Epithelial cell of prostate (primary cell): Measurements from ENCODE around the gene ARF6.
"Not testable (repeated sequence)": the region's sequence is repeated elsewhere in the genome, so short reads cannot be mapped to it uniquely, and the experiment has no call there.

Experiments used
- DNase-seq: peaks from one replicate; pipeline ENCODE4 v3.0.0-alpha.2; 2011; ENCODE audit warnings: low read depth, low spot score
- H3K27ac ChIP-seq: fragments of 450-650 bp; 2 replicates; pipeline ENCODE4 v1.5.1; 2017; ENCODE audit warnings: mild to moderate bottlenecking

ARF6 gene

DNA sequence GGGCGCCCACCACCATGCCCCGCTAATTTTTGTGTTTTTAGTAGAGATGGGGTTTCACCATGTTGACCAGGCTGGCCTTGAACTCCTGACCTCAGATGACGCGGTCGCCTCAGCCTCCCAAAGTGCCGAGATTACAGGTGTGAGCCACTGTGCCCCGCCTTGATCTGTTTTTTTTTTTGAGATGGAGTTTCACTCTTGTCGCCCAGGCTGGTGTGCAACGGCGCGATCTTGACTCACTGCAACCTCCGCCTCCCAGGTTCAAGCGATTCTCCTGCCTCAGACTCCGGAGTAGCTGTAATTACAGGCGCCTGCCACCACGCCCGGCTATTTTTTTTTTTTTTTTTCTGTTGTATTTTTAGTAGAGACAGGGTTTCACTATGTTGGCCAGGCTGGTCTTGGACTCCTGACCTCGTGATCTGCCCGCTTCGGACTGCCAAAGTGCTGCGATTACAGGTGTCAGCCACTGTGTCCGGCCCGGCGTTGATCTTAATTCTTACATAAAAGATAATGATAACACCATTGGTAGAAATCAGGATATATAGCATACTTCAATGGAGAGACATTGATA is 9.9 kb downstream of the ARF6 start:
- H3K27ac ChIP-seq, DNase-seq: not testable (repeated sequence)

- no peak overlapping the region for H3K27ac ChIP-seq
- no peak for DNase-seq
Measured at GRCh38 chr14:49904270-49904669, 11.4 kb downstream of the ARF6 start.

GRCh38 chr14:49905989-49906388 is 13.1 kb downstream of the ARF6 start:
- peak overlapping the region; percentile 97 for H3K27ac ChIP-seq
- DNase-seq = no peak

- DNase-seq = no peak
- H3K27ac ChIP-seq = peak overlapping the region; percentile 97
Measured at GRCh38 chr14:49907186-49907585, 14.3 kb downstream of the ARF6 start.

GRCh38 chr14:49908433-49908782 is 15.5 kb downstream of the ARF6 start:
- H3K27ac ChIP-seq = peak overlapping the region; percentile 97
- no peak for DNase-seq

GRCh38 chr14:49909016-49909415 is 16.1 kb downstream of the ARF6 start:
- DNase-seq = no peak
- peak overlapping the region; percentile 97 for H3K27ac ChIP-seq

DNA sequence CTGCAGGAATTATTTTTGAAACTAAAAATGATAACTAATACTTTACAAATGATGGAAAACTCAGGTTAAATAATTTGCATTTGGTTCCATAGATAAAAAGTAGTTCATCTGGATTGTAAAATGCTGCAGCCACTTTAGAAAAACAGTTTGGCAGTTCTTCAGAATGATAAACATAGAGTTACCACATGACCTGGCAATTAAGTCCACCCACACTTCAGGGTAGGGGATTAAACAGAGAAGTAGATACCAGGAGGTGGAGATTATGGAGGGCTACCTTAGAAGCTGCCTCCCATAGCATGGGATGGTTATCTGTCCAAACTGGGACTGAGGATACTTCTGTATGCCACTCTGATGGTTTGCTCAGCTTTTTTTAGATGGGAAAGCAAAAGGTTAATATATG is 22.2 kb downstream of the ARF6 start:
- DNase-seq = no peak
- no peak overlapping the region for H3K27ac ChIP-seq

DNA sequence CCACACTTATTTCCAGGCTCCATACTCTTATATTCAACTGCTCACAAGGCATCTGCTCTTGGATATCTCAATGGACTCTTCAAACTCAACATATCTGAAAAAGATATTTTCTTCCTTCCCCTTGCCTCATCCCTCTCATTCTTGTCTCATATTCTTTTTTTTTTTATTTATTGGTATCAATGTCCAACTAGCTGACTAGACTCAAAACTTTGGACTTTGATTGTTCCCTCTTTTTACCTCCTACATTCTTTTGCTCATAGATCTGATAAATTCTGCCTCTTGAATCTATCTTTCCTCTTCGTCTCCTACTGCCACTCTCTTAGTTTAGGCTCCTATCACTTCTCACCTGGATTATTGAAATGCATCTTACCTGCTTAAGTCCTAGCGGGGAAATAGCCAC is 25.8 kb downstream of the ARF6 start:
- no peak for DNase-seq
- no peak overlapping the region for H3K27ac ChIP-seq

- no peak overlapping the region for H3K27ac ChIP-seq
- DNase-seq = no peak
Measured at GRCh38 chr14:49919825-49920659, 27.2 kb downstream of the ARF6 start.

- DNase-seq = no peak
- no peak overlapping the region for H3K27ac ChIP-seq
Measured at GRCh38 chr14:49920935-49921334, 28.1 kb downstream of the ARF6 start.

DNA sequence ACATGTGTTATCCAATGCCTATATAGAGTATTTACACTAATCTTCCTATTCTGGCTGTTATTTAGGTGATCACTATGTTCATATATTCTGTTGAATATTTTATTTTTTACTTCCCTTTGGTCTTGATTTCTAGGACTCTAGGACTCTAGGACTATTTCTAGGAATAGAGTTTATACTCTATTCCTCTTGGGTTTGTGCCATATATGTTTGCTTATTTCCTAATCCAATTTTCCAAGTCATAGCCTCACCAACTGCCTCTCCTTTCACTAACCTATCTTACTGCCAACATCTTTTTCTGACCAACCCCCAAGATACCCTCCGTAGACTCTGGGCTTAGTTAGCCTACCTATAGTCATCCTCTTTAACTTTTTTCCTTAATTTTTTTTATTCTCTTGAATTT is 28.5 kb downstream of the ARF6 start:
- no peak for DNase-seq
- H3K27ac ChIP-seq = no peak overlapping the region

GRCh38 chr14:49923442-49923841 is 30.6 kb downstream of the ARF6 start:
- no peak for DNase-seq

DNA sequence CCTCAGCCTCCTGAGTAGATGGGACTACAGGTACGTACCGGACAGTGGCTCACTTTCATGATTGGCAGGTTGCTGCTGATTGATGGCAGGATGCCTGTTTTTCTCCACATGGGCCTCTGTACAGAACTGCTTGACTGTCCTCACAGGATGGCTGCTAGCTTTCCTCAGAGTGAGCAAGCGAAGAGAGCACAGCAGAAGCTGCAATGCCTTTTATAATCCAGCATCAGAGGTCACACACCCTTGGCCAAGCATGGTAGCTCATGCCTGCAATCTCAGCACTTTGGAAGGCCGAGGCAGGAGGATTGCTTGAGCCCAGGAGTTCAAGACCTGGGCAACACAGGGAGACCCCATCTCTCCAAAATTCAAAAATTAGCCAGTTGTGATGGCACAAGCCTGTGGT is 31.0 kb downstream of the ARF6 start:
- no peak overlapping the region for H3K27ac ChIP-seq
- no peak for DNase-seq

More at GRCh38 chr14:49923442-49923841, 30.6 kb downstream of the ARF6 start:
- no peak overlapping the region for H3K27ac ChIP-seq

GRCh38 chr14:49924852-49925251 is 32.0 kb downstream of the ARF6 start:
- no peak overlapping the region for H3K27ac ChIP-seq
- DNase-seq = no peak

DNA sequence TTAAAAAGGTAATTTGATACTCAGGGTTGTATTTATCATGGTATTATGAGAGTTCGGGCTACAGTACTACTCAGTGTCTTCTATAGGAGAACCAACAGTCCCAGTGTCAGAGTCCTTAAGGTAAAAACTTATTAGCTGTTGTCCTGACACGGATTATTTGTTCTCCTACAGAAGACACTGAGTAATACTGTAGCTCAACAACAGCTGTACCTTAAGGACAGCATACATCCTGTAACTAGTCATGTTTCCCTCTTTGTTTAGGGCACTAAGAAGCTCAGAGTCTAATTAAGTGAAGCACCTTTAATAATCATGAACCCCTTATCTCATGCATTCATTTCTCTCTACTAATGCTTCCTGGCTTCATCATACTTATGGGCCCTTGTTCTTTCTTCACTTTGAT is 33.9 kb downstream of the ARF6 start:
- DNase-seq = no peak

GRCh38 chr14:49928015-49928414 is 35.1 kb downstream of the ARF6 start:
- DNase-seq = no peak
- H3K27ac ChIP-seq = no peak overlapping the region

More for the DNA sequence above, 33.9 kb downstream of the ARF6 start:
- H3K27ac ChIP-seq = no peak overlapping the region

- no peak for DNase-seq
- H3K27ac ChIP-seq = no peak overlapping the region
Measured at GRCh38 chr14:49930720-49931119, 37.8 kb downstream of the ARF6 start.

- no peak for DNase-seq
- no peak overlapping the region for H3K27ac ChIP-seq
Measured at GRCh38 chr14:49931523-49931922, 38.6 kb downstream of the ARF6 start.

- no peak overlapping the region for H3K27ac ChIP-seq
- DNase-seq = no peak
Measured at GRCh38 chr14:49933128-49933527, 40.2 kb downstream of the ARF6 start.

- DNase-seq = no peak
- no peak overlapping the region for H3K27ac ChIP-seq
Measured at GRCh38 chr14:49933704-49934103, 40.8 kb downstream of the ARF6 start.

DNA sequence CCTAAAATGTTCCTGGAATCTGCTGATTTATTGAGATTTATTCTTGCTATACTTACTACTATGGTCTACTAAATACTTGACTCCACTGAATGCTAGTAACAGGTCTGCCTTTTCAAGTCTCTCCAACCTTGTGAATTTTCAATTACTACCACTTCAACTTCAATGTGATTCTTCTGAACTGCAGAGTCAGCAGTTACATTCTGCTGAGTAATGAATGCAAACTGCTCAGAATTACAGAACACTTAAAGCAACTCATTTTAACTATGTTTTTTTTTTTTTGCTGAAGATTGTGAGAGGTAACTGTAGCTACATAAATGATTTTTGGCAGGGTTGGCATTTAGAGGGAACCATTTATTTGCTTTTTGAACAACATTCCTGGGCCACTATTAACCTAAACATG is 41.8 kb downstream of the ARF6 start:
- H3K27ac ChIP-seq = no peak overlapping the region
- no peak for DNase-seq

DNA sequence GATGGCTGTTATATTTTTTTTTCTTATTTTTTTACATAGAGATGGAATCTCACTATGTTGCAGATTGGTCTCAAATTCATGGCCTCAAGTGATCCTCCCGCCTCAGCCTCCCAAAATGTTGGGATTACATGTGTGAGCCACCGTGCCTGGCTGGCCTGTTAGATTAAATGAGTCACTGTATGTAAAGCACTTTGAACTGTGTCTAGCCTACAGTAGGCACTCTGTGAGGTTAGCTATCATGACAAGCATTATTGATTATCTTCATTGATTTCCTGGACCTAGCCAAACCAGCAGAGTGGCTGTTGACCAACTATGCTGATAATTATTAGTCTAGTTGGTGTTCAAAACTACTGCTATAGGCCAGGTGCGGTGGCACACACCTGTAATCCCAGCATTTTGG is 42.6 kb downstream of the ARF6 start:
- H3K27ac ChIP-seq = no peak overlapping the region
- no peak for DNase-seq
